GM23338 (cell line): ENCODE results near the gene TRAF3IP3. TPM values are rescaled to one million over a fixed set of nuclear protein-coding genes. Genes with fewer than 3 reads are reported as not detected.

Experiments used
- EZH2 ChIP-seq: fragments of 200-600 bp; sonication (generic); IDR thresholded peaks from one replicate; pipeline ENCODE4 v1.8.0; 2017; ENCODE audit warnings: antibody characterized with exemption, mild to moderate bottlenecking, low read depth; ENCODE audit not compliant: unreplicated experiment
- EZH2phosphoT487 ChIP-seq: fragments of 200-600 bp; sonication (generic); IDR thresholded peaks from one replicate; pipeline ENCODE4 v1.8.1; 2018; ENCODE audit warnings: antibody characterized with exemption; ENCODE audit not compliant: unreplicated experiment
- JUNB ChIP-seq: IDR thresholded peaks from one replicate; pipeline ENCODE4 v1.6.1; 2016; ENCODE audit warnings: antibody characterized with exemption; ENCODE audit not compliant: unreplicated experiment
- POLR2AphosphoS5 ChIP-seq: IDR thresholded peaks from 2 replicates; pipeline ENCODE4 v1.6.1; 2016; ENCODE audit warnings: antibody characterized with exemption, low read depth
- STAT1 ChIP-seq: IDR thresholded peaks from one replicate; pipeline ENCODE4 v1.6.1; 2016; ENCODE audit warnings: antibody characterized with exemption; ENCODE audit not compliant: unreplicated experiment
- ZNF114 ChIP-seq: fragments of 250-450 bp; sonication (Bioruptor Pico); IDR thresholded peaks from 2 replicates; pipeline ENCODE4 v1.5.0; 2020; ENCODE audit warnings: mild to moderate bottlenecking, moderate library complexity
- ZNF331 ChIP-seq: fragments of 250-450 bp; sonication (Bioruptor Pico); IDR thresholded peaks from 2 replicates; pipeline ENCODE4 v1.5.0; 2020; ENCODE audit warnings: low read depth, mild to moderate bottlenecking, moderate library complexity
- polyA plus RNA-seq: library from polyadenylated mRNA; unstranded; fragments of >200 nt; fragmentation: Nextera tagmentation; extraction: Ambion mirVana; gene quantifications from 2 replicates; pipeline ENCODE4 v1.2.1, GENCODE V29; 2016
- total RNA-seq: library from RNA; depleted of rRNA; stranded (reverse); fragments of >200 nt; shearing (Covaris generic); gene quantifications from 2 replicates; pipeline ENCODE4 v1.2.3, GENCODE V29; 2014
- TF ChIP-seq, protein P1 (sequence below): fragments of 250-450 bp; sonication (Bioruptor Pico); IDR thresholded peaks from 2 replicates; pipeline ENCODE4 v1.5.0; 2020; ENCODE audit warnings: mild to moderate bottlenecking, moderate library complexity
- TF ChIP-seq, protein P2 (sequence below): IDR thresholded peaks from 2 replicates; pipeline ENCODE4 v1.6.1; 2016; ENCODE audit warnings: antibody characterized with exemption
- TF ChIP-seq, protein P3 (sequence below), 2 experiments: fragments of 200-600 bp in 1 of 2; sonication (generic) in 1 of 2; conservative IDR thresholded peaks; 2 replicates each; pipeline versions ENCODE4 v1.5.1 to v1.6.1; 2016 to 2017; ENCODE audit warnings: antibody characterized with exemption in 2 of 2, low read depth in 2 of 2, mild to moderate bottlenecking in 2 of 2, moderate library complexity in 1 of 2

The TRAF3IP3 gene
- total and polyA plus RNA-seq, 2 experiments from 2014 or later: not detected

DNA sequence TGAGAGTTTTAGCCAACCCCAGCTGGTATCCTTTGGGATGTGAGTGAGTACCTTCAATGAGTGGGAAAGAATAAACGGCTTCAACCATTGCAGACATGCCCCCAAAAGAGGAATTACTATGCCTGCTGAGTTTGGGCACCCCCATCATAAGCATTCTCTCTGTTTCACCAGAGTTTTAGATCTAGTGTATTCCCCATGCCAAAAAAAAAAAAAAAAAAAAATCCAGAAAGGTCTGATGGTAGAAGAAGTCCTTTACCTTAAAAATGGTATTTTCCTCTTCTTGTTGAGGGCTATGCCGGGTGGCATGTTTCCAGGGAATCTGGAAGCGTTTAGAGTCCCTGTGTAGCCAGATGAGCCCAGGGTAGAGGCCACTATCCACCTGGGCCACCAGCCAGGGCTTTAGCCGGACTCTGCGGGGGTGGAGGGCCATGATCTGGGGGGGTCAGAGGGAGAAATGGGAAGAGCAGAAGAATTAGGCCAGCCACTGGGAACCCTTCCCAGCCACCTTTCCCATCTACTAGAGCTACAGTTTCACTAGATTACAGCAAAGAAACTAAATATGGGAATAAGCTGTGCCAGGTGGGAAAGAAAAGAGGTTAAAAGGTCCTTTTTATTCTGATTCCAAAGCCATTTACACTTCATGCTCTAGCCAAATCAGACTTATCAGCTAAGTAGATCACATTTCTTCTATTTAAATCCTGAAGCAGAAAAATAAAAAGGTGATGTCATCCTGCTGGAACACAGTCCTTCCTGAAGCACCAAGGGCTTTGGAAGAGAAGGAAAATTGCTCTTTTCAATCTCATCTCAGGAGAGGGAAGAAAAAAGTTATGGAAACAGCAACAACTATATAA, 45.4 kb downstream of the TRAF3IP3 start (continued):
- TF ChIP-seq, protein P1, sequence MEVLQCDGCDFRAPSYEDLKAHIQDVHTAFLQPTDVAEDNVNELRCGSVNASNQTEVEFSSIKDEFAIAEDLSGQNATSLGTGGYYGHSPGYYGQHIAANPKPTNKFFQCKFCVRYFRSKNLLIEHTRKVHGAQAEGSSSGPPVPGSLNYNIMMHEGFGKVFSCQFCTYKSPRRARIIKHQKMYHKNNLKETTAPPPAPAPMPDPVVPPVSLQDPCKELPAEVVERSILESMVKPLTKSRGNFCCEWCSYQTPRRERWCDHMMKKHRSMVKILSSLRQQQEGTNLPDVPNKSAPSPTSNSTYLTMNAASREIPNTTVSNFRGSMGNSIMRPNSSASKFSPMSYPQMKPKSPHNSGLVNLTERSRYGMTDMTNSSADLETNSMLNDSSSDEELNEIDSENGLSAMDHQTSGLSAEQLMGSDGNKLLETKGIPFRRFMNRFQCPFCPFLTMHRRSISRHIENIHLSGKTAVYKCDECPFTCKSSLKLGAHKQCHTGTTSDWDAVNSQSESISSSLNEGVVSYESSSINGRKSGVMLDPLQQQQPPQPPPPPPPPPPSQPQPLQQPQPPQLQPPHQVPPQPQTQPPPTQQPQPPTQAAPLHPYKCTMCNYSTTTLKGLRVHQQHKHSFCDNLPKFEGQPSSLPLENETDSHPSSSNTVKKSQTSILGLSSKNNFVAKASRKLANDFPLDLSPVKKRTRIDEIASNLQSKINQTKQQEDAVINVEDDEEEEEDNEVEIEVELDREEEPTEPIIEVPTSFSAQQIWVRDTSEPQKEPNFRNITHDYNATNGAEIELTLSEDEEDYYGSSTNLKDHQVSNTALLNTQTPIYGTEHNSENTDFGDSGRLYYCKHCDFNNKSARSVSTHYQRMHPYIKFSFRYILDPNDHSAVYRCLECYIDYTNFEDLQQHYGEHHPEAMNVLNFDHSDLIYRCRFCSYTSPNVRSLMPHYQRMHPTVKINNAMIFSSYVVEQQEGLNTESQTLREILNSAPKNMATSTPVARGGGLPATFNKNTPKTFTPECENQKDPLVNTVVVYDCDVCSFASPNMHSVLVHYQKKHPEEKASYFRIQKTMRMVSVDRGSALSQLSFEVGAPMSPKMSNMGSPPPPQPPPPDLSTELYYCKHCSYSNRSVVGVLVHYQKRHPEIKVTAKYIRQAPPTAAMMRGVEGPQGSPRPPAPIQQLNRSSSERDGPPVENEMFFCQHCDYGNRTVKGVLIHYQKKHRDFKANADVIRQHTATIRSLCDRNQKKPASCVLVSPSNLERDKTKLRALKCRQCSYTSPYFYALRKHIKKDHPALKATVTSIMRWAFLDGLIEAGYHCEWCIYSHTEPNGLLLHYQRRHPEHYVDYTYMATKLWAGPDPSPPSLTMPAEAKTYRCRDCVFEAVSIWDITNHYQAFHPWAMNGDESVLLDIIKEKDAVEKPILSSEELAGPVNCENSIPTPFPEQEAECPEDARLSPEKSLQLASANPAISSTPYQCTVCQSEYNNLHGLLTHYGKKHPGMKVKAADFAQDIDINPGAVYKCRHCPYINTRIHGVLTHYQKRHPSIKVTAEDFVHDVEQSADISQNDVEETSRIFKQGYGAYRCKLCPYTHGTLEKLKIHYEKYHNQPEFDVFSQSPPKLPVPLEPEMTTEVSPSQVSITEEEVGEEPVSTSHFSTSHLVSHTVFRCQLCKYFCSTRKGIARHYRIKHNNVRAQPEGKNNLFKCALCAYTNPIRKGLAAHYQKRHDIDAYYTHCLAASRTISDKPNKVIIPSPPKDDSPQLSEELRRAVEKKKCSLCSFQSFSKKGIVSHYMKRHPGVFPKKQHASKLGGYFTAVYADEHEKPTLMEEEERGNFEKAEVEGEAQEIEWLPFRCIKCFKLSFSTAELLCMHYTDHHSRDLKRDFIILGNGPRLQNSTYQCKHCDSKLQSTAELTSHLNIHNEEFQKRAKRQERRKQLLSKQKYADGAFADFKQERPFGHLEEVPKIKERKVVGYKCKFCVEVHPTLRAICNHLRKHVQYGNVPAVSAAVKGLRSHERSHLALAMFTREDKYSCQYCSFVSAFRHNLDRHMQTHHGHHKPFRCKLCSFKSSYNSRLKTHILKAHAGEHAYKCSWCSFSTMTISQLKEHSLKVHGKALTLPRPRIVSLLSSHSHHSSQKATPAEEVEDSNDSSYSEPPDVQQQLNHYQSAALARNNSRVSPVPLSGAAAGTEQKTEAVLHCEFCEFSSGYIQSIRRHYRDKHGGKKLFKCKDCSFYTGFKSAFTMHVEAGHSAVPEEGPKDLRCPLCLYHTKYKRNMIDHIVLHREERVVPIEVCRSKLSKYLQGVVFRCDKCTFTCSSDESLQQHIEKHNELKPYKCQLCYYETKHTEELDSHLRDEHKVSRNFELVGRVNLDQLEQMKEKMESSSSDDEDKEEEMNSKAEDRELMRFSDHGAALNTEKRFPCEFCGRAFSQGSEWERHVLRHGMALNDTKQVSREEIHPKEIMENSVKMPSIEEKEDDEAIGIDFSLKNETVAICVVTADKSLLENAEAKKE (CRISPR knock-in tag): no peak
- no peak for TF ChIP-seq EZH2phosphoT487
- TF ChIP-seq JUNB: no peak
- no peak for TF ChIP-seq POLR2AphosphoS5
- TF ChIP-seq ZNF114 (CRISPR knock-in tag): no peak
- no peak for TF ChIP-seq EZH2
- TF ChIP-seq, protein P2, sequence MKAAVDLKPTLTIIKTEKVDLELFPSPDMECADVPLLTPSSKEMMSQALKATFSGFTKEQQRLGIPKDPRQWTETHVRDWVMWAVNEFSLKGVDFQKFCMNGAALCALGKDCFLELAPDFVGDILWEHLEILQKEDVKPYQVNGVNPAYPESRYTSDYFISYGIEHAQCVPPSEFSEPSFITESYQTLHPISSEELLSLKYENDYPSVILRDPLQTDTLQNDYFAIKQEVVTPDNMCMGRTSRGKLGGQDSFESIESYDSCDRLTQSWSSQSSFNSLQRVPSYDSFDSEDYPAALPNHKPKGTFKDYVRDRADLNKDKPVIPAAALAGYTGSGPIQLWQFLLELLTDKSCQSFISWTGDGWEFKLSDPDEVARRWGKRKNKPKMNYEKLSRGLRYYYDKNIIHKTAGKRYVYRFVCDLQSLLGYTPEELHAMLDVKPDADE: no peak
- no peak for TF ChIP-seq ZNF331 (CRISPR knock-in tag)
- no peak for TF ChIP-seq STAT1
- TF ChIP-seq, protein P3, sequence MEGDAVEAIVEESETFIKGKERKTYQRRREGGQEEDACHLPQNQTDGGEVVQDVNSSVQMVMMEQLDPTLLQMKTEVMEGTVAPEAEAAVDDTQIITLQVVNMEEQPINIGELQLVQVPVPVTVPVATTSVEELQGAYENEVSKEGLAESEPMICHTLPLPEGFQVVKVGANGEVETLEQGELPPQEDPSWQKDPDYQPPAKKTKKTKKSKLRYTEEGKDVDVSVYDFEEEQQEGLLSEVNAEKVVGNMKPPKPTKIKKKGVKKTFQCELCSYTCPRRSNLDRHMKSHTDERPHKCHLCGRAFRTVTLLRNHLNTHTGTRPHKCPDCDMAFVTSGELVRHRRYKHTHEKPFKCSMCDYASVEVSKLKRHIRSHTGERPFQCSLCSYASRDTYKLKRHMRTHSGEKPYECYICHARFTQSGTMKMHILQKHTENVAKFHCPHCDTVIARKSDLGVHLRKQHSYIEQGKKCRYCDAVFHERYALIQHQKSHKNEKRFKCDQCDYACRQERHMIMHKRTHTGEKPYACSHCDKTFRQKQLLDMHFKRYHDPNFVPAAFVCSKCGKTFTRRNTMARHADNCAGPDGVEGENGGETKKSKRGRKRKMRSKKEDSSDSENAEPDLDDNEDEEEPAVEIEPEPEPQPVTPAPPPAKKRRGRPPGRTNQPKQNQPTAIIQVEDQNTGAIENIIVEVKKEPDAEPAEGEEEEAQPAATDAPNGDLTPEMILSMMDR (conservative IDR thresholded peaks at IDR 0.05; ENCODE audit: low read depth in 2 of 2): no peak
